Psoas muscle (tissue), 8 donors: Measurements from ENCODE around the gene TGFB2. TPM values are rescaled to one million over a fixed set of nuclear protein-coding genes. Genes with fewer than 3 reads are reported as not detected.

Experiments used
- ATAC-seq, 4 donors: fragments of 200-7000 bp; cut with Tn5 transposase; one replicate each; pipeline ENCODE4 v1.9.1; 2020; ENCODE audit warnings: moderate library complexity in 3 of 4, mild to moderate bottlenecking in 2 of 4
- DNase-seq, 2 donors: peaks; one replicate each; pipeline ENCODE4 v3.0.0-alpha.2; 2020
- H3K27ac ChIP-seq: fragments of 200-600 bp; one replicate; pipeline ENCODE4 v1.8.0; 2022
- H3K27me3 ChIP-seq, 3 donors: fragments of 200-600 bp in 1 of 3; one replicate each; pipeline versions ENCODE4 v1.6.1 to v1.8.0; 2013 to 2022; ENCODE audit warnings: low read length in 2 of 3, mild to moderate bottlenecking in 2 of 3, moderate library complexity in 1 of 3; ENCODE audit not compliant: insufficient read depth in 3 of 3
- H3K36me3 ChIP-seq, 2 donors: fragments of 200-600 bp in 1 of 2; one replicate each; pipeline versions ENCODE4 v1.6.1 to v1.8.0; 2013 to 2022; ENCODE audit warnings: low read depth in 1 of 2, mild to moderate bottlenecking in 1 of 2, moderate library complexity in 1 of 2; ENCODE audit not compliant: insufficient read depth in 1 of 2
- H3K4me1 ChIP-seq: fragments of 200-600 bp; one replicate; pipeline ENCODE4 v1.8.0; 2022
- H3K4me3 ChIP-seq: fragments of 200-600 bp; one replicate; pipeline ENCODE4 v1.8.0; 2022; ENCODE audit warnings: mild to moderate bottlenecking
- H3K9me3 ChIP-seq: fragments of 200-600 bp; one replicate; pipeline ENCODE4 v1.8.0; 2022
- CTCF ChIP-seq: fragments of 200-600 bp; IDR thresholded peaks from one replicate; pipeline ENCODE4 v1.8.0; 2022; ENCODE audit warnings: antibody characterized with exemption
- WGBS, 3 donors: extraction: QIAGEN DNeasy Blood & Tissue Kit; methylation state at CpG; one replicate each; pipeline versions ENCODE4 v1.1.6 to v1.1.7; 2013; 5-methylcytosine and 5-hydroxymethylcytosine counted together
- intact Hi-C, 2 donors: fragments of 100-400 bp; cut with DNase I; formaldehyde crosslinking; loops; one replicate each; pipeline versions ENCODE4 v1.11.0 to v1.14.2; 2022
- polyA plus RNA-seq, 3 donors: library from polyadenylated mRNA; stranded (reverse); fragments of 200-250 nt; gene quantifications; one replicate each; pipeline ENCODE4 v1.2.3, GENCODE V29; 2013
- total RNA-seq, 4 donors: library from RNA; stranded (reverse); fragmentation: NEBNext Ultra II Directional in 2 of 4; extraction: Animal tissue kit (Norgen Biotek cat#: 25700) in 2 of 4; gene quantifications; one replicate each; pipeline versions ENCODE4 v1.2.1 to v1.2.4, GENCODE V29; 2021 to 2023
- donor health status: healthy with polysubstance abuse.
- donor health status: DM: no; HTN: no; CAD: no; lungs with moderate emphysema.
- donor health status: Bipolar disorder and iron deficiency.
- donor health status: healthy.
- donor health status: DM: yes; HTN: yes; CAD: no.
- donor health status: DM: no; HTN: no; CAD: no.
- donor health status: DM: no; HTN: no; CAD: no.
- donor health status: DM: yes; HTN: yes; CAD: no.

Gene TGFB2
- total and polyA plus RNA-seq, 7 donors = 0.43 to 35.4 (median 5.1) TPM

GRCh38 chr1:218361298-218362065 is 16.3 kb downstream of the TGFB2 start:
- H3K36me3 ChIP-seq = no peaks in the 10 kb centered on the region
- peak; percentile 39 for TF ChIP-seq CTCF
- WGBS, 3 donors = 58 to 70% (median 60%) methylated on average over 7 of the region's 7 CpGs
- intact Hi-C loops = no loop called here
- no peak for ATAC-seq
- H3K27me3 ChIP-seq = no peaks in the 10 kb centered on the region
- no peak for DNase-seq
- H3K4me1 ChIP-seq = peaks cover 52% of the 10 kb centered on the region
- H3K4me3 ChIP-seq = no peak overlapping the region
- no peaks in the 10 kb centered on the region for H3K9me3 ChIP-seq
- peak overlapping the region; percentile 25 for H3K27ac ChIP-seq

DNA sequence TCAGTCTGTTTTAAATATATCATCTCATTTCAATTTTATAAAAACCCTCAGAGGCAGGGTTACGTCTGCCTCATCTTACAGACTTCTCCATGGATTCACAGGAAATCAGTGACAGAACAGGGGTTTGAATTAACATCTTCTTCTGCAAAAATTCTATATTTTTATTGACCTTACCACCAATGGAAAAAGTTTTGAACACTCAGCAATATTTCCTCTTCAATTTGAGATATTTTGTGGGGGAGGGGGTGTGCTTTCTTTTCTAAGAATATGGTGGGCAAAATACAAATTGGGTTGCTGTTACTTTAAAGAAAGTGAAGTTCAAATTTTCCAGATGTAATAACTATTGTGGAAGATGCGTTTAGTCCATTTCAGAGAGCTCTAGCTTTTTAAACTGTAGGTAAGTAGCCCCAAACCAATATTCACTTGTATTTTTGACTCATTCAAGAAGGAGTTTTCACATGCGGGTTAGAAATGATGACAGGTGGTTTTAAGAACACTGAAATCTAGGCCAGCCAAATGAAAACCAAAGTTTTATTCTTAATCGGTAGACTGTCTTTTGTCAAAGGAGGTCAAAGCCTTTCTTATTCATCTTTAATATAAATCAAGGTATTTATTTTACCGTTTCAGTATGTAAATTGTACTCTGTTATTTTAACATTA is 17.4 kb downstream of the TGFB2 start:
- Histone ChIP-seq H3K4me1 (peaks cover 43% of the 10 kb centered on the region), H3K4me3 (no peak overlapping the region), H3K27ac (peak overlapping the region; percentile 25), H3K36me3 (no peaks in the 10 kb centered on the region), H3K27me3 (no peaks in the 10 kb centered on the region), H3K9me3 (no peaks in the 10 kb centered on the region)
- intact Hi-C loops = no loop called here
- 45 to 62% (median 46%) methylated on average over 5 of the region's 5 CpGs for WGBS, 3 donors
- DNase-seq = no peak
- TF ChIP-seq CTCF = no peak
- peak in 1 of 4 donors; percentile 29 for ATAC-seq

GRCh38 chr1:218363141-218363540 is 18.0 kb downstream of the TGFB2 start:
- 17 to 36% (median 33%) methylated on average over 1 of the region's 1 CpG for WGBS, 3 donors
- ATAC-seq (peak; percentile 66 to 92 (median 79)), DNase-seq (no peak)
- Histone ChIP-seq H3K4me3 (no peak overlapping the region), H3K9me3 (no peaks in the 10 kb centered on the region), H3K36me3 (no peaks in the 10 kb centered on the region), H3K4me1 (peaks cover 41% of the 10 kb centered on the region), H3K27ac (peak overlapping the region; percentile 25), H3K27me3 (no peaks in the 10 kb centered on the region)
- intact Hi-C loops = no loop called here
- TF ChIP-seq CTCF = no peak

DNA sequence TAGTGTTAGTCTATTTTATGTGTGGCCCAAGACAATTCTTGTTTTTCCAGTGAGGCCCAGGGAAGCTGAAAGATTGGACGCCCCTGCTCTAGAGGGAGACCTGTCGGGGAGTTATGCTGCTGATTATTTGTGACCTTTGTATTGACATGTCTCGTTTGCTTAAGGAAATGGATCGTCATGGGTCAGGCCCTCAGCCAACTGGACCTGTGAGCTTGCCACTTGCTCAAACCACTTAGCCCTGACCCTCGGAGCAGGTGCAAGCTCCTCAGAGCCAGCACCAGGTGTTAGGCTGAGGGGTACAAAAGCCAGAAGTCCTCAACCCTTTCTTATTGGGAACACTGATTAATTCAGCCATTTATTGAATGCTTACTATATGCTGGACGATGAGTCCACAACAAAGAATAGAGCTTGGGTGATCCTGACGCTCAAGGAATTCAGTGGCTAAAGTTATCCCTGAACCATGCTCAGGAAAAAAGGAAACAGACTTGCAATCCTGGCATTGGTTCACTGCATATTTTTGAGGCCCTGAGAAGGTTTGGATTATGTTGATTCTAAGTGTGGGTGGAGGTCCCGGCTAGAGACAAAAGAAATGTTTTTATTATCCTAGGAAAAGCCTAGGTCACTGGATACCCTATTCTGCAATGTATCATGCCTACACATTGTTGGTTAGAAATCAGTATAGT is 19.0 kb downstream of the TGFB2 start:
- DNase-seq = no peak
- Histone ChIP-seq H3K27ac (peak overlapping the region; percentile 25), H3K4me3 (no peak overlapping the region), H3K27me3 (no peaks in the 10 kb centered on the region), H3K9me3 (no peaks in the 10 kb centered on the region), H3K36me3 (no peaks in the 10 kb centered on the region), H3K4me1 (peaks cover 41% of the 10 kb centered on the region)
- 36 to 52% (median 43%) methylated on average over 8 of the region's 8 CpGs for WGBS, 3 donors
- TF ChIP-seq CTCF = no peak
- ATAC-seq = peak in 3 of 4 donors; percentile 3 to 17 (median 9)
- intact Hi-C loops = no loop called here
